Measurements from ENCODE around the gene RRP36. TPM values are rescaled to one million over a fixed set of nuclear protein-coding genes. Genes with fewer than 3 reads are reported as not detected.
"Not testable (repeated sequence)": the region's sequence is repeated elsewhere in the genome, so short reads cannot be mapped to it uniquely, and the experiment has no call there.

Gene RRP36
- total RNA-seq, 3 donors from 2014 or later, result 31.4 to 40.0 (median 37.1) TPM

DNA sequence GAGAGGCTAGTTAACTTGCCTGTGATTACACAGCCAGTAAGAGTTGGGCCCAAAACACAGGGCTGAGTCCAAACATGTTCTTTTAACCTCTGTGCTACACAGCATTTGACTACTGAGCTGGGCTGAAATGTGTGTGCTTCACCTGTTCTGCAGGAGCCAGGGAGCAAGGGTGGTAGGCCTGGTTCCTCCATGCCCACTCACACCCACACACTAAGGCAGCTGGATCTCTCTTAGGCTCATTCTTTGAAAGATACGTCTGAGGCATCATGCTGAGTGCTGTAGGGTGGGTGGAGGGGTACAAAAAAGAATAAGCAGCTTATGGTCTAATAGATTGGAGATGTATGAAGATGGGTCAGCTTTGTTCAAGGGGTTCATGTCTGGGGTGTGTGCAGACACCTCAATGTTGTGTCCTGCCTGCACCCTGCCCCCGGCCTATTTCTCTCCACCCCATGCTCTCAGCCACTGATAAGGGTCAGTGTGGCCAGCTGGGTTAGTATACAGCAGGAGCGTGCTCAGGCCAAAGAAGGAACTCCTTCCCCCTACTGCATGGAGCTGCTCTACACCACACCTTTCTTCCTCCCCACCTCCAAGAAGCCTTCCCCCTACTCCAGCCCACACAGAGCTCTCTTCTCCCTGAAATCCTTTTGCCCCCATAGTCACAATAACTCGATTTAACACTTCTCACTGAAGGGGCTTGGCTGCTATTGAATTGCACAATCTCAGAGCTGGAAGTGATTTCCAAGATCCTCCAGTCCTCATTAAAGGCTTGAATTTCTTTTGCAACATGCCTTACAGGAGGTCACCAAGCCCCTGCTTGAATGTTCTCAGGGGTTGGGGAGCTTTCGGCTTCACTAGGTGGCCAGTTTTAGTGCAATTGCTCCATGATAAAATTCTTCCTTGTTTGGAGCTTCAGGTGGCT is 33.6 kb upstream of the RRP36 start:
- peaks cover 27% of the 10 kb centered on the region for H3K4me1 ChIP-seq (ENCODE audit: low read depth)
- no peak for ATAC-seq
- no peaks in the 10 kb centered on the region for H3K9me3 ChIP-seq
- no peak overlapping the region for H3K4me3 ChIP-seq
- TF ChIP-seq CTCF (IDR thresholded peaks at IDR 0.05), result no peak
- peak in 1 of 3 donors; percentile 1 for DNase-seq
- intact Hi-C loops (cut with DNase I, micrococcal nuclease), result no loop called here
- H3K36me3 ChIP-seq (ENCODE audit: low read depth), result no peaks in the 10 kb centered on the region

DNA sequence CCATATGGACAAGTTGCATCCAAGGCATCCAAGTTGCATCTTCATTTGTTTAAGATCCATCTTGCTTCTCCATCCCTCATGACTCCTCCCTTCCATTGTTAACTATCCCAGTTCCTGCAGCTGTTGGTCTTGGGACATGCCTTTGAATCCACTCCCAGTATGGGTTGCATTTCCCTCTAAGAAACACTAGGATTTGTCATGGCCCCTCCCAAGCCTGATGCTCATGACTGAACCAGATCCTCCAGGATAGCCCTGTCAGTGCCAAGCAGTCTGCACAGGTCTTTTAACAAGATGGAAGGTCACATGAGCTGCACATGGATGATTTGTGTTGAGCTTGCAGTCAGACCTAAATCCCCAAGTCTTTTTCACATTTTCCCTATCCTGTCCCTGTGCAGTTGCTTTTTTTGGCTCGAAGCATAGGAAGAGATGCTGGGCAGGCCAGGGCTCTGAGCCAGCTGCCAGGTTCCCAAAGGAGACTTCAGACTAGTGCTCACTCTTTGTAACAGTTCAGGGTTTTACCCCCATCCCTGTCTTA is 32.9 kb upstream of the RRP36 start:
- no peak for DNase-seq
- no peak for ATAC-seq
- intact Hi-C loops (cut with DNase I, micrococcal nuclease), result no loop called here
- TF ChIP-seq CTCF (IDR thresholded peaks at IDR 0.05), result no peak
- no peaks in the 10 kb centered on the region for H3K36me3 ChIP-seq (ENCODE audit: low read depth)
- no peaks in the 10 kb centered on the region for H3K9me3 ChIP-seq
- peaks cover 27% of the 10 kb centered on the region for H3K4me1 ChIP-seq (ENCODE audit: low read depth)
- no peak overlapping the region for H3K4me3 ChIP-seq

- intact Hi-C loops (cut with DNase I, micrococcal nuclease), result no loop called here
- Histone ChIP-seq H3K36me3 (ENCODE audit: low read depth) (no peaks in the 10 kb centered on the region), H3K4me3 (no peak overlapping the region), H3K4me1 (ENCODE audit: low read depth) (peaks cover 27% of the 10 kb centered on the region), H3K9me3 (no peaks in the 10 kb centered on the region)
- ATAC-seq (peak; percentile 93), DNase-seq (peak; percentile 43 to 72 (median 71))
- no peak for TF ChIP-seq CTCF (IDR thresholded peaks at IDR 0.05)
Measured at GRCh38 chr6:42989923-42990322, 31.5 kb upstream of the RRP36 start.

- no peak overlapping the region for H3K4me3 ChIP-seq
- ATAC-seq, result no peak
- intact Hi-C loops (cut with DNase I, micrococcal nuclease), result no loop called here
- no peak for TF ChIP-seq CTCF (IDR thresholded peaks at IDR 0.05)
- peaks cover 21% of the 10 kb centered on the region for H3K4me1 ChIP-seq (ENCODE audit: low read depth)
- H3K9me3 ChIP-seq, result no peaks in the 10 kb centered on the region
- H3K36me3 ChIP-seq (ENCODE audit: low read depth), result no peaks in the 10 kb centered on the region
- DNase-seq, result no peak
Measured at GRCh38 chr6:42993445-42993844, 28.0 kb upstream of the RRP36 start.

GRCh38 chr6:42996513-42996912 is 24.9 kb upstream of the RRP36 start:
- intact Hi-C loops (cut with DNase I, micrococcal nuclease), result no loop called here
- peaks cover 7% of the 10 kb centered on the region for H3K4me1 ChIP-seq (ENCODE audit: low read depth)
- H3K4me3 ChIP-seq, result no peak overlapping the region
- ATAC-seq (peak; percentile 95), DNase-seq (no peak)
- H3K36me3 ChIP-seq (ENCODE audit: low read depth), result no peaks in the 10 kb centered on the region
- no peaks in the 10 kb centered on the region for H3K9me3 ChIP-seq
- TF ChIP-seq CTCF (IDR thresholded peaks at IDR 0.05), result no peak

- intact Hi-C loops (cut with DNase I, micrococcal nuclease); H3K36me3 ChIP-seq (ENCODE audit: low read depth); ATAC-seq; H3K9me3 ChIP-seq; DNase-seq; H3K4me1 ChIP-seq (ENCODE audit: low read depth); H3K4me3 ChIP-seq: not testable (repeated sequence)
Measured at GRCh38 chr6:42998205-42998604, 23.2 kb upstream of the RRP36 start.
